Spinal cord (tissue), 10 donors: Measurements from ENCODE around the gene KCNJ14. TPM values are rescaled to one million over a fixed set of nuclear protein-coding genes. Genes with fewer than 3 reads are reported as not detected.

ENCODE experiments used
- DNase-seq, 6 donors: peaks; one replicate each; pipeline versions ENCODE4 v3.0.0 to v3.0.0-alpha.2; 2013 to 2015; ENCODE audit warnings: low spot score in 6 of 6, low read depth in 4 of 6
- H3K27ac ChIP-seq: one replicate; pipeline ENCODE4 v1.5.1; 2013; ENCODE audit warnings: low read depth, low read length, control low read depth
- H3K27me3 ChIP-seq: one replicate; pipeline ENCODE4 v1.6.1; 2013; ENCODE audit warnings: low read length; ENCODE audit not compliant: control insufficient read depth, insufficient read depth
- H3K36me3 ChIP-seq: one replicate; pipeline ENCODE4 v1.6.1; 2013; ENCODE audit warnings: low read length; ENCODE audit not compliant: control insufficient read depth, insufficient read depth
- H3K4me1 ChIP-seq: one replicate; pipeline ENCODE4 v1.6.1; 2013; ENCODE audit warnings: low read length; ENCODE audit not compliant: control insufficient read depth, insufficient read depth
- H3K4me3 ChIP-seq: one replicate; pipeline ENCODE4 v1.5.1; 2013; ENCODE audit warnings: low read depth, low read length, control low read depth
- H3K9me3 ChIP-seq: one replicate; pipeline ENCODE4 v1.6.1; 2013; ENCODE audit warnings: low read length; ENCODE audit not compliant: control insufficient read depth, insufficient read depth
- WGBS: methylation state at CpG from one replicate; pipeline ENCODE4 v1.1.5; 2013; ENCODE audit warnings: missing lambda C conversion rate; ENCODE audit not compliant: insufficient coverage; 5-methylcytosine and 5-hydroxymethylcytosine counted together
- polyA plus RNA-seq, 2 donors: library from polyadenylated mRNA; unstranded; fragments of 120-200 nt; gene quantifications; one replicate each; pipeline ENCODE4 v1.2.1, GENCODE V29; 2013; ENCODE audit not compliant: insufficient read length in 2 of 2
- total RNA-seq, 2 donors: library from RNA; depleted of rRNA in 1 of 2; stranded (reverse); fragments of 120-200 nt in 1 of 2; fragments of >200 nt in 1 of 2; gene quantifications; one replicate each; pipeline versions ENCODE4 v1.2.3 to v1.2.4, GENCODE V29; 2013 to 2014
- donor health status: healthy.

KCNJ14 gene
- total and polyA plus RNA-seq, 4 donors, result 0.61 to 2.1 (median 1.3) TPM

DNA sequence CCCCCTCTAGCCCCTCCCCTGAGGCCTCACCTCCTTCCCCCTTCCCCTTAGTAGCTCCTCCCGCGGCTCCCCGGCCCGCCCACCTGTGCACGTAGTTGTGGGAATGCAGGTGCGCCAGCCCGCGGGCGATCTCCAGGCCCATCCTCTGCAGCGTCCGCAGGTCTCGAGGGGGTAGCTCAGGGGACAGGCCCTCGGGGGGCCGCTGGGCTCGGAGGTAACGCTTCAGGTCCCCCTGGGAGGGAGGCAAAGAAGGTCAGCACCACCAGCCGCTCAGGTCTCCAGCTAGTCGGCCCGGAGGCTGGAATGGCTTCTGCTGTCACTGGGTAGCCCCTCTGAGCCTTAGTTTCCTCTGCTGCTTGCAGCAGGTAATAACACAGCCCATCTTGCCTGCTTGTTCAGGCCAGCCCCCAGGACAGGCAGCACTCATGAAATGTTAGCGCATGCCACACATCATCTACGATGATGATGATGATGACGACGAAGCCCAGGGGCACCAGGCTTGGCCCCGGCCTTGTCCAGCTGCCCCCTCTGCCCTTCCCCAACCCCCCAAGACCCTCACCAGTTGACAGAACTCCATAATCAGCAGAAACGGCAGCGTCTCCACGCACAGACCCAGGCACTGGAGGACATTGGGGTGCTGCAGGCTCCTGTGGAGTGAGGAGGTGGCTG is 47.1 kb downstream of the KCNJ14 start:
- Histone ChIP-seq H3K27me3 (peaks cover 2% of the 10 kb centered on the region), H3K4me3 (no peak overlapping the region), H3K9me3 (no peaks in the 10 kb centered on the region), H3K36me3 (peaks cover 90% of the 10 kb centered on the region), H3K4me1 (peaks cover 24% of the 10 kb centered on the region), H3K27ac (no peak overlapping the region)
- WGBS, result 27% methylated on average over 25 of the region's 27 CpGs
- DNase-seq, result peak in 1 of 6 donors; percentile 1

DNA sequence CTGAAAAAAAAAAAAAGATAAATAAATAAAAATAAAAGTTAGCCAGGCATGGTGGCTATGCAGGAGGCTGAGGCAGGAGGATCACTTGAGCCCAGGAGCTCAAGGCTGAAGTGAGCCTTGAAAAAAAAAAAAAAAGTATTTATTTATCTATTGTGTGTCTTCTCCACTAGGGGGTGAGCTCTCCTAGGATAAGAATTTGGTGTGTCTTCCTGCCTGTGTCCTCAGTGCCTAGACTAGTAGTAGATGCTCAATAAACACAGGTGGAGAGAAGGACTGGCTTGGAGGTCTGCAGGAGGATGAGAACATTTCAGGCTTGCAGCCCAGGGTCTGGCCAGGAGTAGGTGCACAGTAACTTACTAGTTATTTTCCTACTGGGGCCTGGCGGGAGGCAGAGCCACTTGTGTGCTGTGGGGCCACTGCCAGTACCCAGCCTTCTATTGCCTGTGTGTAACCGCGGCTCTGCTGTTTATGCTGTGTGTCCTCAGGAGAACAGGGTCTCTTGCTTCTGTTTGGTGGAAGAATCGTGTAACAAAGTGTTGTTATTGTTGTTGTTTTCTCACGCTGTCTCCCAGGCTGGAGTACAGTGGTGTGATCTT is 50.9 kb downstream of the KCNJ14 start:
- Histone ChIP-seq H3K36me3 (peaks cover 84% of the 10 kb centered on the region), H3K27ac (no peak overlapping the region), H3K27me3 (no peaks in the 10 kb centered on the region), H3K4me3 (no peak overlapping the region), H3K4me1 (peaks cover 25% of the 10 kb centered on the region), H3K9me3 (no peaks in the 10 kb centered on the region)
- WGBS, result 91% methylated on average over 5 of the region's 5 CpGs
- no peak for DNase-seq

DNA sequence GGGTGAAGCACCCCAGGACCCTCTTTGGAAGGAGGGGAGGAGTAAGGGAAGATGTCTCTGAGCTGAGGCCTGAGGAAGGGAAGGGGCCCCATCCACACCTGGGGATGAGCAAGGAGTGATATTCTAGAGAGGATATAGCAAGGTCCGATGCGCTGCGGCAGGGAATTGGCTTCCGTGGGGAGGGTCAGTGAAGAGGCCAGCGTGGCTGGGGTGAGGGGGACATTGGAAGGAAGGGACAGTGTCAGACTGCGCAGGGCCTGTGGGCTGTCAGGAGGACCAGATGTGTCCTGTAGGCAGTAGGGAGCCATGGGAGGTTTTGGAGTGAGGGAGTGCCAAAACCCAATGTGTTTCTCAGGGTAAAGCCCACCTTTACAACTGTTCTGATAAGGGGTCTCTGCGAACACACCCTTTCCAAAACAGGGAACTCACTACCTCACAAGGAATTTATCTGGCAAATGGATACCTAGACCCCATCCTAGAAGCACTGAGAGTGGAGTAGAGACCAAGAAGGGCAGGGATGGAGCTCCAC is 52.6 kb downstream of the KCNJ14 start:
- peaks cover 21% of the 10 kb centered on the region for H3K4me1 ChIP-seq
- no peak overlapping the region for H3K27ac ChIP-seq
- no peak overlapping the region for H3K4me3 ChIP-seq
- peaks cover 67% of the 10 kb centered on the region for H3K36me3 ChIP-seq
- WGBS, result 97% methylated on average over 6 of the region's 7 CpGs
- DNase-seq, result no peak
- H3K9me3 ChIP-seq, result no peaks in the 10 kb centered on the region
- H3K27me3 ChIP-seq, result peaks cover 4% of the 10 kb centered on the region

- H3K4me3 ChIP-seq, result no peak overlapping the region
- WGBS, result 88% methylated on average over 20 of the region's 32 CpGs
These were observed 53.5 kb downstream of the KCNJ14 start for GRCh38 chr19:48508729-48509411.

DNA sequence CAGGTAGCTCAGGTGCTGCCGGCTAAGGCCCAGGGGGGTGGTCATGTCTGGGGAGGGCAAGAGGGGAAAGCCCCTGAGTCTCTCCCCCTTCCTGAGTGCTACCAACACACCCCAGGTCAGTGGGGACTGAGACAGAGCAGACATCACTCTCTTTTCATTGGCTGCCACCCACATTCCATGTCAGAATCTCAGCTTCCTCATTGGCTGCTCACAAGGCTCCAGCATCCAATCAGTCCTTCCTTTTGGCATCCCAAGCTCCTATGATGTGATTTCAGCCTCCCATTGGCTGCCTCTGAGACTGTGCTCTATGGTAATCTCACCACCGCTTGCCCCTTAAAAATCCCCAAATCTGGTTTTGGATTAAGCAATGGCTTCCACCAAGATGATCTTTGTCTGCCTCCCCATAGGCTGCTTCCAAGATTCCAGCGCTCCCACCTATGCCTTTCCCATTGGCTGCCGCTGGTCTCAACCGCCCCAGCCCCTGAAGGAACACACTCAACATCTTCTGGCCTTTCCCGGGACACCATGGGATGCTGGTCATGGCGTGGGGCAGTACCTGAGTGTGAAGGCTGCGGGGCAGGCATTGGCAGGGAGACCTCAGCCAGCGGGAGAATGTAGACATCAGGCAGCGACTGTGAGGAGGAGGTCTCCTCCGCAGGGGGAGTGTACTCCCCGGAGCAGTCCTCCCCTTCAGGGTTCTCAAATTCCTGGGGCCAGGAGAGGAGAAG is 54.3 kb downstream of the KCNJ14 start:
- DNase-seq, result peak in 2 of 6 donors; percentile 41 to 64
- H3K4me3 ChIP-seq, result no peak overlapping the region
- no peak overlapping the region for H3K27ac ChIP-seq
- H3K4me1 ChIP-seq, result peaks cover 29% of the 10 kb centered on the region
- WGBS, result 78% methylated on average over 7 of the region's 12 CpGs
- H3K36me3 ChIP-seq, result peaks cover 54% of the 10 kb centered on the region
- H3K27me3 ChIP-seq, result peaks cover 7% of the 10 kb centered on the region
- no peaks in the 10 kb centered on the region for H3K9me3 ChIP-seq

More at GRCh38 chr19:48508729-48509411, 53.5 kb downstream of the KCNJ14 start:
- Histone ChIP-seq H3K9me3 (no peaks in the 10 kb centered on the region), H3K36me3 (peaks cover 58% of the 10 kb centered on the region), H3K27me3 (peaks cover 7% of the 10 kb centered on the region), H3K4me1 (peaks cover 29% of the 10 kb centered on the region), H3K27ac (no peak overlapping the region)
- no peak for DNase-seq

DNA sequence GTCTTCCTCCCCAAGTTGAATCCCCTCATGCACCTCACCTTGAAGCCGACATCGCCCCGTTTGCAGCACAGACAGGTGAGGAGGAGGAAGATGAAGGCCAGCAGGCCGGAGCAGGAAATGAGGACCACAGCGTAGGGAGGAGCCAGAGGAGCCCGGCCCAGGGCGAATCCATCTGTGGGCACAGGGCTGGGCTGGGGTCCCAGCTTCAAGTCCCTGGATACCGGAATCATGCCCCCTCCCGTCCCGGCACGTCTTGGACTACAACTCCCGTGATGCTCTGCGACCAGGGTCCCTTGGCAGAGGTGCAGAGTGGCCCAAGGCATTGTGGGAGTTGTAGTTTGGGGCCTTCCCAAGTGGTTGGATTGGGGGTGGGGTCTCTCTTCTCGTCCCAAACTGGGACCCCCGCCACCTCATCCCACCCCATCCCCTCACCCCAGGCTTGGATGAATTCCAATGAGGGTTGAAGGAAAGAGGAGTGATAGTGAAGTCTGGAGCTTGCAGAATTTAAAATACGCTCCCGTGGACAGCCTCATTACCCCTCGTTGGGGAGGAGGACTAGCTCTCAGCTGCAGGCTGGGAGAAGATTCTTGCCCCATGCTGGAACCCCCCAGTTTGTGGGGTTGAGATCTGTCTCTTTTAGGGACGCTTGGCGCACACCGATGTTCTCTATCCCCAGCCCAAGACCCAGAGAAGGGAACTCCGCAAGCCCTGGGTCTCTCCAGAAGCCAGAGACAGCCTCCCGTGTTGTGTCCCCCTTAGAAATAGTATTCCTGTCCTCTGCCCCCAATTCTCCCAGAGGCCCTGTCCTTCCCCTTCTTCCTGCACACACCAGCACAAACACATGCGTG is 55.3 kb downstream of the KCNJ14 start:
- H3K27ac ChIP-seq, result no peak overlapping the region
- H3K4me3 ChIP-seq, result peak overlapping the region; percentile 35
- peak in 3 of 6 donors; percentile 53 to 92 (median 89) for DNase-seq
- H3K36me3 ChIP-seq, result peaks cover 47% of the 10 kb centered on the region
- peaks cover 7% of the 10 kb centered on the region for H3K27me3 ChIP-seq
- 12% methylated on average over 15 of the region's 24 CpGs for WGBS
- no peaks in the 10 kb centered on the region for H3K9me3 ChIP-seq
- H3K4me1 ChIP-seq, result peaks cover 29% of the 10 kb centered on the region

GRCh38 chr19:48511321-48511731 is 56.0 kb downstream of the KCNJ14 start:
- Histone ChIP-seq H3K4me3 (peak overlapping the region; percentile 29), H3K27me3 (peaks cover 7% of the 10 kb centered on the region), H3K27ac (no peak overlapping the region), H3K9me3 (no peaks in the 10 kb centered on the region), H3K36me3 (peaks cover 40% of the 10 kb centered on the region), H3K4me1 (peaks cover 29% of the 10 kb centered on the region)
- DNase-seq, result peak in 1 of 6 donors; percentile 29
- WGBS, result under 1% methylated on average over 22 of the region's 32 CpGs

GRCh38 chr19:48511800-48512503 is 56.6 kb downstream of the KCNJ14 start, which contains the start of gene LMTK3:
Gene LMTK3 (minus strand): TSS chr19:48511835. CDS start chr19:48511576, 259 bp downstream.
- Histone ChIP-seq H3K36me3 (peaks cover 35% of the 10 kb centered on the region), H3K4me3 (peak within 1 kb of the TSS; percentile 35), H3K4me1 (peaks cover 29% of the 10 kb centered on the region), H3K9me3 (no peaks in the 10 kb centered on the region), H3K27ac (peak within 1 kb of the TSS; percentile 73), H3K27me3 (peaks cover 7% of the 10 kb centered on the region)
- DNase-seq, result peak in 5 of 6 donors; percentile 72 to 99 (median 92)
- WGBS, result 4% methylated on average over 32 of the region's 32 CpGs
